ENCODE results near the gene FOCAD. TPM values are rescaled to one million over a fixed set of nuclear protein-coding genes. Genes with fewer than 3 reads are reported as not detected.

The FOCAD gene
- total RNA-seq, 4 donors from 2014 or later: 13.9 to 31.2 (median 22.0) TPM

- intact Hi-C loops (cut with DNase I; ENCODE audit: low total_unique reads): no loop called here
- TF ChIP-seq POLR2A (IDR thresholded peaks at IDR 0.05) (no peak), CTCF (IDR thresholded peaks at IDR 0.05) (no peak)
- H3K4me3 ChIP-seq (ENCODE audit: low read depth, poor library complexity, severe bottlenecking): no peak overlapping the region
- WGBS, 2 donors: 45 to 49% methylated on average over 5 of the region's 5 CpGs
- DNase-seq (ENCODE audit: low spot score in 2 of 2): no peak
Measured at GRCh38 chr9:20815923-20816703, 132.1 kb downstream of the FOCAD start.

- intact Hi-C loops (cut with DNase I; ENCODE audit: low total_unique reads): no loop called here
Measured at GRCh38 chr9:20823051-20823450, 139.0 kb downstream of the FOCAD start.

GRCh38 chr9:20831028-20831427, 147.0 kb downstream of the FOCAD start:
- H3K4me3 ChIP-seq (ENCODE audit: low read depth, poor library complexity, severe bottlenecking): no peak overlapping the region
- WGBS, 2 donors: 84 to 86% methylated on average over 3 of the region's 3 CpGs
- DNase-seq (ENCODE audit: low spot score in 2 of 2): no peak

More at GRCh38 chr9:20823051-20823450, 139.0 kb downstream of the FOCAD start:
- TF ChIP-seq CTCF (IDR thresholded peaks at IDR 0.05) (no peak), POLR2A (IDR thresholded peaks at IDR 0.05) (no peak)
- no peak for DNase-seq (ENCODE audit: low spot score in 2 of 2)
- no peak overlapping the region for H3K4me3 ChIP-seq (ENCODE audit: low read depth, poor library complexity, severe bottlenecking)

GRCh38 chr9:20832775-20833174, 148.7 kb downstream of the FOCAD start:
- TF ChIP-seq CTCF (IDR thresholded peaks at IDR 0.05) (no peak), POLR2A (IDR thresholded peaks at IDR 0.05) (no peak)
- intact Hi-C loops (cut with DNase I; ENCODE audit: low total_unique reads): no loop called here
- DNase-seq (ENCODE audit: low spot score in 2 of 2): no peak
- 93 to 97% methylated on average over 2 of the region's 2 CpGs for WGBS, 2 donors
- H3K4me3 ChIP-seq (ENCODE audit: low read depth, poor library complexity, severe bottlenecking): no peak overlapping the region

More at GRCh38 chr9:20831028-20831427, 147.0 kb downstream of the FOCAD start:
- intact Hi-C loops (cut with DNase I; ENCODE audit: low total_unique reads): no loop called here
- TF ChIP-seq CTCF (IDR thresholded peaks at IDR 0.05) (no peak), POLR2A (IDR thresholded peaks at IDR 0.05) (no peak)

GRCh38 chr9:20835377-20836286, 151.6 kb downstream of the FOCAD start:
- WGBS, 2 donors: 64 to 73% methylated on average over 6 of the region's 6 CpGs
- intact Hi-C loops (cut with DNase I; ENCODE audit: low total_unique reads): no loop called here
- DNase-seq (ENCODE audit: low spot score in 2 of 2): no peak
- TF ChIP-seq CTCF (IDR thresholded peaks at IDR 0.05): no peak
- TF ChIP-seq POLR2A (IDR thresholded peaks at IDR 0.05): no peak
- no peak overlapping the region for H3K4me3 ChIP-seq (ENCODE audit: low read depth, poor library complexity, severe bottlenecking)
